Gastrocnemius medialis (tissue), 4 donors: ENCODE measurements around the gene VSIR. TPM values are rescaled to one million over a fixed set of nuclear protein-coding genes. Genes with fewer than 3 reads are reported as not detected.

Experiments
- ATAC-seq, 2 donors: fragments of 150-250 bp; one replicate each; pipeline ENCODE4 v1.9.1; 2016
- DNase-seq, 2 donors: peaks; one replicate each; pipeline ENCODE4 v3.0.0-alpha.2; 2019
- H3K27ac ChIP-seq, 4 donors: fragments of 200-600 bp; sonication (generic); 1 replicate in 1 of 4; 2 replicates in 3 of 4; pipeline ENCODE4 v1.5.1; 2016 to 2018; ENCODE audit warnings: mild to moderate bottlenecking in 2 of 4, moderate library complexity in 1 of 4
- H3K27me3 ChIP-seq, 3 donors: fragments of 200-600 bp; sonication (generic) in 2 of 3; 1 replicate in 1 of 3; 2 replicates in 2 of 3; pipeline versions ENCODE4 v1.5.1 to v1.6.0; 2016 to 2019; ENCODE audit warnings: mild to moderate bottlenecking in 1 of 3, moderate library complexity in 1 of 3
- H3K36me3 ChIP-seq, 2 donors: fragments of 200-600 bp; sonication (generic) in 1 of 2; one replicate each; pipeline ENCODE4 v1.5.1; 2017 to 2018
- H3K4me1 ChIP-seq, 2 donors: fragments of 200-600 bp; sonication (generic) in 1 of 2; one replicate each; pipeline ENCODE4 v1.5.1; 2016 to 2017; ENCODE audit warnings: mild to moderate bottlenecking in 2 of 2
- H3K4me3 ChIP-seq, 4 donors: fragments of 200-600 bp; sonication (generic) in 3 of 4; 1 replicate in 1 of 4; 2 replicates in 3 of 4; pipeline ENCODE4 v1.5.1; 2016 to 2019; ENCODE audit warnings: mild to moderate bottlenecking in 2 of 4
- H3K9me3 ChIP-seq, 3 donors: fragments of 200-600 bp; sonication (generic) in 2 of 3; 1 replicate in 1 of 3; 2 replicates in 2 of 3; pipeline ENCODE4 v1.5.1; 2016 to 2019
- POLR2A ChIP-seq, 2 donors: fragments of 450-650 bp; IDR thresholded peaks; one replicate each; pipeline ENCODE4 v1.6.1; 2017; ENCODE audit warnings: antibody characterized with exemption in 2 of 2, mild to moderate bottlenecking in 2 of 2, moderate library complexity in 2 of 2
- in situ Hi-C, 4 donors: fragments of 200-750 bp; cut with MboI; loops; one replicate each; pipeline versions ENCODE4 v1.15.0 to v1.8.0; 2017; ENCODE audit warnings: low sequenced_read_pairs in 4 of 4
- intact Hi-C: fragments of 100-400 bp; cut with DNase I; formaldehyde crosslinking; loops from one replicate; pipeline ENCODE4 v1.15.1; 2023; ENCODE audit warnings: low total_unique reads
- total RNA-seq, 4 donors: library from RNA; depleted of rRNA; stranded (reverse); fragments of >200 nt; gene quantifications; one replicate each; pipeline versions ENCODE4 v1.1.0 to v1.2.3, GENCODE V29; 2016
- TF ChIP-seq, protein P1 (sequence below), 5 experiments: fragments of 450-650 bp in 3 of 5; fragments of 200-600 bp in 2 of 5; sonication (generic) in 2 of 5; IDR thresholded peaks in 4 of 5; conservative IDR thresholded peaks in 1 of 5; 1 replicate in 4 of 5; 2 replicates in 1 of 5; pipeline ENCODE4 v1.5.1; 2016 to 2019; ENCODE audit warnings: antibody characterized with exemption in 5 of 5, mild to moderate bottlenecking in 3 of 5, moderate library complexity in 3 of 5

Gene VSIR
- total RNA-seq, 4 donors from 2014 or later, result 7.9 to 20.7 (median 16.9) TPM

GRCh38 chr10:71799112-71799511 is 25.8 kb upstream of the VSIR start:
- TF ChIP-seq POLR2A (IDR thresholded peaks at IDR 0.05), result no peak
- TF ChIP-seq, protein P1, sequence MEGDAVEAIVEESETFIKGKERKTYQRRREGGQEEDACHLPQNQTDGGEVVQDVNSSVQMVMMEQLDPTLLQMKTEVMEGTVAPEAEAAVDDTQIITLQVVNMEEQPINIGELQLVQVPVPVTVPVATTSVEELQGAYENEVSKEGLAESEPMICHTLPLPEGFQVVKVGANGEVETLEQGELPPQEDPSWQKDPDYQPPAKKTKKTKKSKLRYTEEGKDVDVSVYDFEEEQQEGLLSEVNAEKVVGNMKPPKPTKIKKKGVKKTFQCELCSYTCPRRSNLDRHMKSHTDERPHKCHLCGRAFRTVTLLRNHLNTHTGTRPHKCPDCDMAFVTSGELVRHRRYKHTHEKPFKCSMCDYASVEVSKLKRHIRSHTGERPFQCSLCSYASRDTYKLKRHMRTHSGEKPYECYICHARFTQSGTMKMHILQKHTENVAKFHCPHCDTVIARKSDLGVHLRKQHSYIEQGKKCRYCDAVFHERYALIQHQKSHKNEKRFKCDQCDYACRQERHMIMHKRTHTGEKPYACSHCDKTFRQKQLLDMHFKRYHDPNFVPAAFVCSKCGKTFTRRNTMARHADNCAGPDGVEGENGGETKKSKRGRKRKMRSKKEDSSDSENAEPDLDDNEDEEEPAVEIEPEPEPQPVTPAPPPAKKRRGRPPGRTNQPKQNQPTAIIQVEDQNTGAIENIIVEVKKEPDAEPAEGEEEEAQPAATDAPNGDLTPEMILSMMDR (IDR thresholded peaks at IDR 0.05 in 4 of 5, conservative IDR thresholded peaks at IDR 0.05 in 1 of 5), result no peak
- Histone ChIP-seq H3K4me3 (no peak overlapping the region), H3K36me3 (no peaks in the 10 kb centered on the region), H3K27ac (no peak overlapping the region), H3K27me3 (no peaks in the 10 kb centered on the region), H3K4me1 (no peaks in the 10 kb centered on the region), H3K9me3 (no peaks in the 10 kb centered on the region)
- ATAC-seq, result no peak
- in situ Hi-C loops, result no loop called here
- intact Hi-C loops, result no loop called here
- DNase-seq, result no peak

GRCh38 chr10:71798308-71798624 is 24.9 kb upstream of the VSIR start:
- H3K4me3 ChIP-seq, result no peak overlapping the region
- H3K4me1 ChIP-seq, result no peaks in the 10 kb centered on the region
- intact Hi-C loops, result no loop called here
- H3K27ac ChIP-seq, result no peak overlapping the region
- in situ Hi-C loops, result no loop called here
- H3K27me3 ChIP-seq, result no peaks in the 10 kb centered on the region
- TF ChIP-seq, protein P1 (IDR thresholded peaks at IDR 0.05 in 4 of 5, conservative IDR thresholded peaks at IDR 0.05 in 1 of 5), result no peak
- TF ChIP-seq POLR2A (IDR thresholded peaks at IDR 0.05), result no peak
- ATAC-seq, result no peak
- H3K36me3 ChIP-seq, result no peaks in the 10 kb centered on the region
- no peak for DNase-seq
- no peaks in the 10 kb centered on the region for H3K9me3 ChIP-seq

- DNase-seq, result no peak
- ATAC-seq, result no peak
- Histone ChIP-seq H3K4me3 (no peak overlapping the region), H3K27ac (no peak overlapping the region), H3K36me3 (no peaks in the 10 kb centered on the region), H3K4me1 (no peaks in the 10 kb centered on the region), H3K9me3 (no peaks in the 10 kb centered on the region), H3K27me3 (no peaks in the 10 kb centered on the region)
- TF ChIP-seq, protein P1 (IDR thresholded peaks at IDR 0.05 in 4 of 5, conservative IDR thresholded peaks at IDR 0.05 in 1 of 5), result no peak
- TF ChIP-seq POLR2A (IDR thresholded peaks at IDR 0.05), result no peak
- in situ Hi-C loops (no loop called here), intact Hi-C loops (no loop called here)
Measured at GRCh38 chr10:71797533-71798307, 24.4 kb upstream of the VSIR start.

DNA sequence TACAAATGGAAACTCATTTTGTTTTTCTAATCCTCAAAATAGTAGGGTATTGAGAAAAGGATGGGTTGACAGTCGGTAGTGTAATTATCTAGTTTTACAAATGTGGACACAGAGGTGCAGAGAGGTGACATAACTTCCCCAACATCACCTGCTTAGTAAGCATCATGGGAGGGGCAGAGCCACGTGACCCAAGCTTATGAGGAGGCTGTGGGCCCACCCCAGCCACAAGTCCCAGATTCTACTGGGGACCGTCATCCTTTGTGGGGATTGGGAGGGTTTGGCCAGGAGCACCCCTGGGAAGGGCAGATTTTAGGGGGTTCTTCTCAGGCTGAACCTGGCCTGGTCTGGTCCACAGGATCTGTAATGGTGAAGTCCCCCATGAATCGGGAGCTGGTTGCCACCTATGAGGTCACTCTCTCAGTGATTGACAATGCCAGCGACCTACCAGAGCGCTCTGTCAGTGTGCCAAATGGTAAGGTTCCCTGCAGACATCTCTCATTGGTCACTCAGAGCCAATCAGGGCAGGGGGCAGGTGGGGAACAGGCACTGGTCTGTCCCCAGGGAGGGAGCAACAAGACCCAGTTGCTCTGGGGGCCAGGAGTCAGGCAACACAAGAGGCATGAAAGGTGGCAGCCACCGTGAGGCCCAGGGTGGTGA is 23.6 kb upstream of the VSIR start:
- no peak for TF ChIP-seq POLR2A (IDR thresholded peaks at IDR 0.05)
- TF ChIP-seq, protein P1 (IDR thresholded peaks at IDR 0.05 in 4 of 5, conservative IDR thresholded peaks at IDR 0.05 in 1 of 5), result no peak
- no peaks in the 10 kb centered on the region for H3K36me3 ChIP-seq
- in situ Hi-C loops (no loop called here), intact Hi-C loops (no loop called here)
- H3K9me3 ChIP-seq, result no peaks in the 10 kb centered on the region
- H3K27me3 ChIP-seq, result no peaks in the 10 kb centered on the region
- H3K27ac ChIP-seq, result no peak overlapping the region
- H3K4me1 ChIP-seq, result no peaks in the 10 kb centered on the region
- ATAC-seq (no peak), DNase-seq (no peak)
- no peak overlapping the region for H3K4me3 ChIP-seq
